MM.1S (cell line): ENCODE results near the gene NUDT16.

Experiments used
- DNase-seq: peaks from one replicate; pipeline ENCODE4 v3.0.0-alpha.2; 2015
- H2AFZ ChIP-seq: fragments of 300-600 bp; sonication (generic); 2 replicates; pipeline ENCODE4 v1.6.0; 2016; ENCODE audit warnings: antibody characterized with exemption, low read length
- H3F3A ChIP-seq: fragments of 300-600 bp; sonication (generic); 2 replicates; pipeline ENCODE4 v1.6.1; 2016; ENCODE audit warnings: mild to moderate bottlenecking, antibody characterized with exemption, low read length, moderate library complexity, mixed read lengths; ENCODE audit not compliant: insufficient read depth
- H3K27ac ChIP-seq: fragments of 300-600 bp; sonication (generic); 2 replicates; pipeline ENCODE4 v1.5.1; 2016; ENCODE audit warnings: mild to moderate bottlenecking, low read length
- H3K27me3 ChIP-seq: fragments of 300-600 bp; sonication (generic); replicated peaks from 2 replicates; pipeline ENCODE4 v1.6.0; 2016; ENCODE audit warnings: low read length; ENCODE audit not compliant: insufficient read depth
- H3K36me3 ChIP-seq: fragments of 300-600 bp; sonication (generic); replicated peaks from 2 replicates; pipeline ENCODE4 v1.6.1; 2016; ENCODE audit warnings: mild to moderate bottlenecking, low read length, mixed read lengths; ENCODE audit not compliant: insufficient read depth
- H3K4me1 ChIP-seq: fragments of 300-600 bp; sonication (generic); 2 replicates; pipeline ENCODE4 v1.6.1; 2016; ENCODE audit warnings: low read length, mixed read lengths
- H3K4me2 ChIP-seq: fragments of 300-600 bp; sonication (generic); 2 replicates; pipeline ENCODE4 v1.6.0; 2016; ENCODE audit warnings: low read depth, low read length
- H3K4me3 ChIP-seq: fragments of 300-600 bp; sonication (generic); 2 replicates; pipeline ENCODE4 v1.5.1; 2016; ENCODE audit warnings: low read length, mixed read lengths
- H3K79me2 ChIP-seq: fragments of 300-600 bp; sonication (generic); 2 replicates; pipeline ENCODE4 v1.6.1; 2016; ENCODE audit warnings: mixed run types, low read length, mixed read lengths
- H3K9ac ChIP-seq: fragments of 300-600 bp; sonication (generic); 2 replicates; pipeline ENCODE4 v1.6.1; 2016; ENCODE audit warnings: low read length, mixed read lengths
- H3K9me2 ChIP-seq: fragments of 300-600 bp; sonication (generic); replicated peaks from 2 replicates; pipeline ENCODE4 v1.6.1; 2016; ENCODE audit warnings: mild to moderate bottlenecking, low read length, mixed read lengths; ENCODE audit not compliant: insufficient read depth
- H3K9me3 ChIP-seq: fragments of 300-600 bp; sonication (generic); replicated peaks from 2 replicates; pipeline ENCODE4 v1.6.1; 2016; ENCODE audit warnings: mild to moderate bottlenecking, low read length, mixed read lengths; ENCODE audit not compliant: insufficient read depth
- H4K20me1 ChIP-seq: fragments of 300-600 bp; sonication (generic); 2 replicates; pipeline ENCODE4 v1.6.1; 2016; ENCODE audit warnings: mild to moderate bottlenecking, low read length, moderate library complexity, mixed read lengths; ENCODE audit not compliant: insufficient read depth
- EZH2 ChIP-seq: fragments of 300-600 bp; sonication (generic); optimal IDR thresholded peaks from 2 replicates; pipeline ENCODE3; 2017; ENCODE audit warnings: low read depth, mild to moderate bottlenecking, antibody characterized with exemption, low read length, mixed read lengths
- EZH2phosphoT487 ChIP-seq: fragments of 300-600 bp; sonication (generic); IDR thresholded peaks from 2 replicates; pipeline ENCODE4 v1.6.1; 2018; ENCODE audit warnings: antibody characterized with exemption, low read length
- TF ChIP-seq, protein P1 (sequence below): fragments of 300-600 bp; sonication (generic); IDR thresholded peaks from 2 replicates; pipeline ENCODE4 v1.5.1; 2016; ENCODE audit warnings: antibody characterized with exemption, low read length, mixed read lengths

NUDT16 gene

DNA sequence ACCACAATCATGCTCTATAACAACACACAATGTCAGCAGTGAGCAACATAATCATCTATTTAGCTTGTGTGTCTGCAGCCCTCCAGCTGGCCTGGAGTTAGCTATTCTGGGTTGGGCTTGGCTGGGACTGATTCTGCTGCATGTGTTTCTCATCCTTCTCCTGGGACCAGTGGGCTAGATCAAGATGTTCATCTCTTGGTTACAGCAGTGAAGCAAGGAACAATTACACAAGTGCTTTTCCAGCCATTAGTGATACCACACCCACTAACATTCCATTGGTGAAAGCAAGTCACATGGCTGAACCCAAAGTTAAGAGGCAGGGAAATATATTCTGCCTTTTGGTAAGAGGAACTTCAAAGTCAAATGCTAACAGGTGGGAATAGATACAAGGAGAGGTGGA lies 14.6 kb downstream of the NUDT16 start:
- Histone ChIP-seq H3F3A (no peaks in the 10 kb centered on the region), H3K4me2 (no peak overlapping the region), H3K9me2 (no peaks in the 10 kb centered on the region; the same call in 1 of the 2 replicates), H4K20me1 (no peaks in the 10 kb centered on the region), H2AFZ (no peak overlapping the region), H3K79me2 (no peaks in the 10 kb centered on the region), H3K36me3 (no peaks in the 10 kb centered on the region), H3K27me3 (no peaks in the 10 kb centered on the region), H3K4me1 (no peaks in the 10 kb centered on the region), H3K4me3 (no peak overlapping the region), H3K9me3 (no peaks in the 10 kb centered on the region), H3K27ac (no peak overlapping the region), H3K9ac (no peak overlapping the region)
- no peak for TF ChIP-seq EZH2
- no peak for TF ChIP-seq EZH2phosphoT487
- TF ChIP-seq, protein P1, sequence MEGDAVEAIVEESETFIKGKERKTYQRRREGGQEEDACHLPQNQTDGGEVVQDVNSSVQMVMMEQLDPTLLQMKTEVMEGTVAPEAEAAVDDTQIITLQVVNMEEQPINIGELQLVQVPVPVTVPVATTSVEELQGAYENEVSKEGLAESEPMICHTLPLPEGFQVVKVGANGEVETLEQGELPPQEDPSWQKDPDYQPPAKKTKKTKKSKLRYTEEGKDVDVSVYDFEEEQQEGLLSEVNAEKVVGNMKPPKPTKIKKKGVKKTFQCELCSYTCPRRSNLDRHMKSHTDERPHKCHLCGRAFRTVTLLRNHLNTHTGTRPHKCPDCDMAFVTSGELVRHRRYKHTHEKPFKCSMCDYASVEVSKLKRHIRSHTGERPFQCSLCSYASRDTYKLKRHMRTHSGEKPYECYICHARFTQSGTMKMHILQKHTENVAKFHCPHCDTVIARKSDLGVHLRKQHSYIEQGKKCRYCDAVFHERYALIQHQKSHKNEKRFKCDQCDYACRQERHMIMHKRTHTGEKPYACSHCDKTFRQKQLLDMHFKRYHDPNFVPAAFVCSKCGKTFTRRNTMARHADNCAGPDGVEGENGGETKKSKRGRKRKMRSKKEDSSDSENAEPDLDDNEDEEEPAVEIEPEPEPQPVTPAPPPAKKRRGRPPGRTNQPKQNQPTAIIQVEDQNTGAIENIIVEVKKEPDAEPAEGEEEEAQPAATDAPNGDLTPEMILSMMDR: no peak
- DNase-seq: no peak

DNA sequence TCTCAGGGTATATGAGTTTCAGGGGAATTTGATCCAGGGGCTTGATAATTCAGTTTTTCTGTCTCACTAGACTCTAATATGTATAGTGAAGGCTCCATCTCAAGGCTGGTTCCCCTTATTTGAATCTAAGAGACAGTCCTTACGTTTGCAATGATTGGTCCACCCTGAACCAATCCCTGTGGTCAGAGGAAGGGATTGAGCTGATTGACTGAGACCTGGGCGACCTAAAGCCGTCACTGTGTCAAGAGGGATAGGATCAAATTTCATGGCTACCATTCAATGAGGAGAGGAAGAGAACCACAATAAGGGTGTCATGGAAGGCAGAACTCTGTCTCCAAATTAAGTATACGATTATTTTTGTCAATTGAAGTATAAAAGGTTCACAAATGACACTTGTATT lies 16.3 kb downstream of the NUDT16 start:
- no peaks in the 10 kb centered on the region for H4K20me1 ChIP-seq
- H3K9me3 ChIP-seq: no peaks in the 10 kb centered on the region
- no peaks in the 10 kb centered on the region for H3K27me3 ChIP-seq
- no peak overlapping the region for H2AFZ ChIP-seq
- H3K4me2 ChIP-seq: no peak overlapping the region
- no peak overlapping the region for H3K9ac ChIP-seq
- DNase-seq: no peak
- no peaks in the 10 kb centered on the region for H3K36me3 ChIP-seq
- no peaks in the 10 kb centered on the region; the same call in 1 of the 2 replicates for H3K9me2 ChIP-seq
- no peak for TF ChIP-seq EZH2
- TF ChIP-seq, protein P1: no peak
- no peak for TF ChIP-seq EZH2phosphoT487
- H3K27ac ChIP-seq: no peak overlapping the region
- H3F3A ChIP-seq: no peaks in the 10 kb centered on the region
- H3K4me1 ChIP-seq: no peaks in the 10 kb centered on the region
- H3K79me2 ChIP-seq: no peaks in the 10 kb centered on the region
- no peak overlapping the region for H3K4me3 ChIP-seq

DNA sequence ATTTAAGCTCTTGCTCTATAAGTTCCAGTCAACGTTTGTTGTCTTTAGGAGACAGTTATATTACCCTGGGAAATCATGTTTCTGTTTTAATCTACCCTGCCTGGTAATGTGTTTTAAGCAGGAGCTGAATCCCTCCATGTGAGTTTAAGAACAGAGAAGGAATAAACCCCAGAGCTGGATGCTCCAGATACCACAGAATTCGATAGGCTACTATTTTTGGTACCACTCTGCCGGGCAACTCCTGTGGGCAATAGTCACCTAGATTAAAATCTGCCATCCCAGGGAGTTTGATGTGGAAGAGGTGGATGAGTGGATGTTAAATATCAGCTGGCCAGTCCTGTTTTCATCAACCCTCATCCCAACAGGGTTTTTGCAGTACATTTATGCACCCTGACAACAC lies 20.4 kb downstream of the NUDT16 start:
- Histone ChIP-seq H3K27me3 (no peaks in the 10 kb centered on the region), H3K4me2 (no peak overlapping the region), H3K36me3 (no peaks in the 10 kb centered on the region)

More for the DNA sequence above, 20.4 kb downstream of the NUDT16 start:
- no peaks in the 10 kb centered on the region for H3K9me3 ChIP-seq
- TF ChIP-seq EZH2phosphoT487 (no peak), EZH2 (no peak)
- TF ChIP-seq, protein P1: no peak
- no peak overlapping the region for H3K27ac ChIP-seq
- H3K9ac ChIP-seq: no peak overlapping the region
- H3K4me1 ChIP-seq: no peaks in the 10 kb centered on the region
- no peaks in the 10 kb centered on the region for H3F3A ChIP-seq
- no peak overlapping the region for H3K4me3 ChIP-seq
- no peaks in the 10 kb centered on the region for H3K79me2 ChIP-seq
- no peaks in the 10 kb centered on the region for H3K9me2 ChIP-seq
- H4K20me1 ChIP-seq: no peaks in the 10 kb centered on the region
- no peak overlapping the region for H2AFZ ChIP-seq
- no peak for DNase-seq
